ENCODE data around the gene RPL22L1. TPM values are rescaled to one million over a fixed set of nuclear protein-coding genes. Genes with fewer than 3 reads are reported as not detected.
"Not testable (repeated sequence)": the region's sequence is repeated elsewhere in the genome, so short reads cannot be mapped to it uniquely, and the experiment has no call there.

RPL22L1 gene
- total and polyA plus RNA-seq, 4 donors: 19.1 to 82.1 (median 40.6) TPM

GRCh38 chr3:170889132-170889531, 19.1 kb upstream of the RPL22L1 start:
- TF ChIP-seq TAF1 (conservative IDR thresholded peaks at IDR 0.05): no peak
- no peak for TF ChIP-seq HNF4A (conservative IDR thresholded peaks at IDR 0.05)
- TF ChIP-seq RXRA (IDR thresholded peaks at IDR 0.05): no peak
- TF ChIP-seq GABPA (IDR thresholded peaks at IDR 0.05 in 1 of 2, conservative IDR thresholded peaks at IDR 0.05 in 1 of 2): no peak
- no peak for TF ChIP-seq FOXA1 (IDR thresholded peaks at IDR 0.05)
- TF ChIP-seq MAX (IDR thresholded peaks at IDR 0.05): no peak
- TF ChIP-seq JUND (IDR thresholded peaks at IDR 0.05): no peak
- TF ChIP-seq HNF4G (IDR thresholded peaks at IDR 0.05): no peak
- TF ChIP-seq RAD21 (IDR thresholded peaks at IDR 0.05): no peak
- TF ChIP-seq SP1 (IDR thresholded peaks at IDR 0.05): no peak
- no peak for TF ChIP-seq FOXA2 (IDR thresholded peaks at IDR 0.05)
- no peak for TF ChIP-seq CTCF (IDR thresholded peaks at IDR 0.05; ENCODE audit: low read depth, low read length, missing input control)
- TF ChIP-seq NR2F2 (IDR thresholded peaks at IDR 0.05): no peak
- no peaks in the 10 kb centered on the region for H3K27me3 ChIP-seq (ENCODE audit: control insufficient read depth in 4 of 4, insufficient read depth in 4 of 4, low read length in 3 of 4)
- DNase-seq (ENCODE audit: low spot score): no peak

GRCh38 chr3:170884109-170884930, 14.3 kb upstream of the RPL22L1 start:
- not testable (repeated sequence) for DNase-seq (ENCODE audit: low spot score); H3K4me3 ChIP-seq (ENCODE audit: low read depth in 1 of 3, low read length in 3 of 3); H3K27ac ChIP-seq (ENCODE audit: low read depth in 1 of 2, low read length in 2 of 2); H3K4me1 ChIP-seq (ENCODE audit: control insufficient read depth in 4 of 4, insufficient read depth in 4 of 4, low read length in 3 of 4); H3K9me3 ChIP-seq (ENCODE audit: control insufficient read depth in 4 of 4, low read length in 3 of 4); H3K36me3 ChIP-seq (ENCODE audit: control insufficient read depth in 4 of 4, insufficient read depth in 3 of 4, low read depth in 1 of 4, low read length in 3 of 4); H3K27me3 ChIP-seq (ENCODE audit: control insufficient read depth in 4 of 4, insufficient read depth in 4 of 4, low read length in 3 of 4); H3K9ac ChIP-seq (ENCODE audit: low read depth in 1 of 2, low read length in 2 of 2)
- 92% methylated on average over 20 of the region's 24 CpGs for WGBS

More at GRCh38 chr3:170889132-170889531, 19.1 kb upstream of the RPL22L1 start:
- H3K36me3 ChIP-seq (ENCODE audit: control insufficient read depth in 4 of 4, insufficient read depth in 3 of 4, low read depth in 1 of 4, low read length in 3 of 4): no peaks in the 10 kb centered on the region
- H3K27ac ChIP-seq (ENCODE audit: low read depth in 1 of 2, low read length in 2 of 2): no peak overlapping the region
- no peaks in the 10 kb centered on the region for H3K4me1 ChIP-seq (ENCODE audit: control insufficient read depth in 4 of 4, insufficient read depth in 4 of 4, low read length in 3 of 4)
- no peak overlapping the region for H3K9ac ChIP-seq (ENCODE audit: low read depth in 1 of 2, low read length in 2 of 2)
- H3K4me3 ChIP-seq (ENCODE audit: low read depth in 1 of 3, low read length in 3 of 3): no peak overlapping the region
- no peaks in the 10 kb centered on the region for H3K9me3 ChIP-seq (ENCODE audit: control insufficient read depth in 4 of 4, low read length in 3 of 4)

GRCh38 chr3:170878688-170879087, 8.7 kb upstream of the RPL22L1 start:
- H3K9me3 ChIP-seq (ENCODE audit: control insufficient read depth in 4 of 4, low read length in 3 of 4); H3K27ac ChIP-seq (ENCODE audit: low read depth in 1 of 2, low read length in 2 of 2); H3K4me1 ChIP-seq (ENCODE audit: control insufficient read depth in 4 of 4, insufficient read depth in 4 of 4, low read length in 3 of 4); H3K4me3 ChIP-seq (ENCODE audit: low read depth in 1 of 3, low read length in 3 of 3); H3K36me3 ChIP-seq (ENCODE audit: control insufficient read depth in 4 of 4, insufficient read depth in 3 of 4, low read depth in 1 of 4, low read length in 3 of 4); H3K27me3 ChIP-seq (ENCODE audit: control insufficient read depth in 4 of 4, insufficient read depth in 4 of 4, low read length in 3 of 4); DNase-seq (ENCODE audit: low spot score); H3K9ac ChIP-seq (ENCODE audit: low read depth in 1 of 2, low read length in 2 of 2): not testable (repeated sequence)
- 83% methylated on average over 3 of the region's 5 CpGs for WGBS

GRCh38 chr3:170877311-170877710, 7.3 kb upstream of the RPL22L1 start:
- H3K9ac ChIP-seq (ENCODE audit: low read depth in 1 of 2, low read length in 2 of 2); H3K9me3 ChIP-seq (ENCODE audit: control insufficient read depth in 4 of 4, low read length in 3 of 4); H3K4me3 ChIP-seq (ENCODE audit: low read depth in 1 of 3, low read length in 3 of 3); DNase-seq (ENCODE audit: low spot score); H3K36me3 ChIP-seq (ENCODE audit: control insufficient read depth in 4 of 4, insufficient read depth in 3 of 4, low read depth in 1 of 4, low read length in 3 of 4); H3K4me1 ChIP-seq (ENCODE audit: control insufficient read depth in 4 of 4, insufficient read depth in 4 of 4, low read length in 3 of 4); H3K27ac ChIP-seq (ENCODE audit: low read depth in 1 of 2, low read length in 2 of 2); H3K27me3 ChIP-seq (ENCODE audit: control insufficient read depth in 4 of 4, insufficient read depth in 4 of 4, low read length in 3 of 4): not testable (repeated sequence)
- 93% methylated on average over 6 of the region's 6 CpGs for WGBS
